Measurements from ENCODE around the gene UBASH3B. TPM values are rescaled to one million over a fixed set of nuclear protein-coding genes. Genes with fewer than 3 reads are reported as not detected.

Gene UBASH3B
- total RNA-seq, 1 experiment from 2014 or later: 8.0 TPM

DNA sequence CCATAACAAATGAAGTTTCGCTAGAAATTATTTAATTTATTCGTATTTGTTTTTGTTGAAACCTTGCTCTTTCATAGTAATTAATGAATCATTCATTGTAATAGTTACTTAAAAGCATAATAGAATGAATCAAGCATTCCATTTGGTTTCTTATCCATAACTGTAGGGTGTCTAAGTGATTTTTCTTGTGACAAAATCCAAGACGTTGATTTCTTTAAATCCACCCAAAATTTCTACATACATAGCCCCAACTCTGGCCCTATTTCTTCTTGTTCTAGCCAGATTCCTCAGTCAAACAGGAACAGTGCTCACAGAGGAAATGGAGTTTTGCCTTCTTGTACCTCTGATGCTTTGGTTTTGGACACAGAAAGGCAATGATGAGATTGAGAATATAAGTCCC lies 25.5 kb downstream of the UBASH3B start:
- H3K9ac ChIP-seq (ENCODE audit: extremely low read depth, insufficient read length, low read length): no peak overlapping the region
- H3K14ac ChIP-seq (ENCODE audit: insufficient read depth, low read length): no peak overlapping the region
- no peak overlapping the region for H2BK12ac ChIP-seq (ENCODE audit: insufficient read length, low read depth, low read length)
- no CpG with 5 or more reads among the region's 3 CpGs for WGBS (ENCODE audit: extremely low coverage, insufficient read length, low lambda C conversion rate)
- H3K79me1 ChIP-seq (ENCODE audit: insufficient read depth, low read depth, low read length, poor library complexity, severe bottlenecking): no peaks in the 10 kb centered on the region
- H3T11ph ChIP-seq (ENCODE audit: low read length): no peak overlapping the region
- no peak for TF ChIP-seq CTCF (conservative IDR thresholded peaks at IDR 0.05)
- no peak overlapping the region for H3K23ac ChIP-seq (ENCODE audit: insufficient read length, low read depth, low read length)
- no peak overlapping the region for H2AK5ac ChIP-seq (ENCODE audit: insufficient read length, low read length)
- no peak overlapping the region for H4K91ac ChIP-seq (ENCODE audit: insufficient read length, low read depth, low read length)
- Mint-ChIP-seq H3K4me1 (peaks cover 9 to 10% of the 10 kb centered on the region in 2 experiments), H3K9me3 (no peaks in the 10 kb centered on the region), H3K4me3 (no peak overlapping the region), H3K27me3 (ENCODE audit: low read depth) (no peaks in the 10 kb centered on the region), H3K27ac (no peak overlapping the region), H3K36me3 (ENCODE audit: insufficient read depth in 1 of 3, low read depth in 3 of 3) (no peaks in the 10 kb centered on the region; a peak in 1 of 7 replicates)
- DNase-seq: no peak
- no peaks in the 10 kb centered on the region for H3K4me1 ChIP-seq (ENCODE audit: insufficient read depth, low read length)
- no peak overlapping the region for H3K27ac ChIP-seq (ENCODE audit: insufficient read length, low read depth, low read length)
- H2AFZ ChIP-seq (ENCODE audit: low read length): no peak overlapping the region
- no peak overlapping the region for H3K56ac ChIP-seq (ENCODE audit: insufficient read length, low read depth, low read length)
- H3K18ac ChIP-seq (ENCODE audit: insufficient read length, low read depth, low read length): no peak overlapping the region
- no peaks in the 10 kb centered on the region; the same call in 1 of the 2 replicates for H3K79me2 ChIP-seq (ENCODE audit: insufficient read depth, low read length)
- H3K23me2 ChIP-seq (ENCODE audit: insufficient read length, low read depth, low read length, poor library complexity, severe bottlenecking): no peaks in the 10 kb centered on the region
- no peak overlapping the region for H2BK15ac ChIP-seq (ENCODE audit: low read depth, low read length)
- H2BK20ac ChIP-seq (ENCODE audit: low read depth, low read length, poor library complexity, severe bottlenecking): no peak overlapping the region
- no peak overlapping the region for H2BK120ac ChIP-seq (ENCODE audit: low read depth, low read length, poor library complexity, severe bottlenecking)
- H2BK5ac ChIP-seq (ENCODE audit: insufficient read length, low read length): no peak overlapping the region
- H3K27me3 ChIP-seq (ENCODE audit: insufficient read depth, low read length): no peaks in the 10 kb centered on the region
- H3K4ac ChIP-seq (ENCODE audit: low read depth, low read length): no peak overlapping the region
- H4K20me1 ChIP-seq (ENCODE audit: control insufficient read depth, insufficient read depth, insufficient read length): no peaks in the 10 kb centered on the region
- H4K8ac ChIP-seq (replicated peaks; ENCODE audit: insufficient read length, low read depth, low read length): no peak overlapping the region
- H3K4me2 ChIP-seq (ENCODE audit: insufficient read depth, insufficient read length, low read length): no peak overlapping the region
- H3K9me3 ChIP-seq (ENCODE audit: control insufficient read depth, low read depth, low read length): no peaks in the 10 kb centered on the region
- no peak overlapping the region for H4K5ac ChIP-seq (ENCODE audit: insufficient read length, low read depth, low read length)
